Fibroblast of skin of abdomen (primary cell): ENCODE measurements around the gene RTP3.
"Not testable (repeated sequence)": the region's sequence is repeated elsewhere in the genome, so short reads cannot be mapped to it uniquely, and the experiment has no call there.

ENCODE experiments used
- DNase-seq: peaks from one replicate; pipeline ENCODE4 v3.0.0-alpha.2; 2013

RTP3 gene

GRCh38 chr3:46519952-46520351 is 22.2 kb downstream of the RTP3 start:
- DNase-seq, result no peak

GRCh38 chr3:46520531-46520930 is 22.8 kb downstream of the RTP3 start:
- DNase-seq, result no peak

GRCh38 chr3:46521096-46521495 is 23.3 kb downstream of the RTP3 start:
- no peak for DNase-seq

- DNase-seq, result not testable (repeated sequence)
Measured at GRCh38 chr3:46522201-46522600, 24.4 kb downstream of the RTP3 start.

- no peak for DNase-seq
Measured at GRCh38 chr3:46523556-46523955, 25.8 kb downstream of the RTP3 start.

GRCh38 chr3:46524008-46524407 is 26.2 kb downstream of the RTP3 start:
- DNase-seq, result no peak

- no peak for DNase-seq
Measured at GRCh38 chr3:46524832-46525231, 27.1 kb downstream of the RTP3 start.

GRCh38 chr3:46527239-46527638 is 29.5 kb downstream of the RTP3 start:
- DNase-seq, result no peak

- no peak for DNase-seq
Measured at GRCh38 chr3:46533091-46533490, 35.3 kb downstream of the RTP3 start.

GRCh38 chr3:46535746-46536145 is 38.0 kb downstream of the RTP3 start:
- DNase-seq, result no peak

- DNase-seq, result no peak
Measured at GRCh38 chr3:46536758-46537157, 39.0 kb downstream of the RTP3 start.

GRCh38 chr3:46537316-46537715 is 39.5 kb downstream of the RTP3 start:
- DNase-seq, result no peak

- DNase-seq, result no peak
Measured at GRCh38 chr3:46537779-46538178, 40.0 kb downstream of the RTP3 start.

- not testable (repeated sequence) for DNase-seq
Measured at GRCh38 chr3:46538425-46538802, 40.6 kb downstream of the RTP3 start.

GRCh38 chr3:46538803-46539442 is 41.1 kb downstream of the RTP3 start:
- DNase-seq, result peak; percentile 62

- no peak for DNase-seq
Measured at GRCh38 chr3:46539443-46540005, 41.7 kb downstream of the RTP3 start.

- DNase-seq, result no peak
Measured at GRCh38 chr3:46540550-46540949, 42.8 kb downstream of the RTP3 start.

GRCh38 chr3:46541835-46542234 is 44.1 kb downstream of the RTP3 start:
- no peak for DNase-seq

- DNase-seq, result no peak
Measured at GRCh38 chr3:46542344-46542743, 44.6 kb downstream of the RTP3 start.

- no peak for DNase-seq
Measured at GRCh38 chr3:46542801-46543201, 45.0 kb downstream of the RTP3 start.

GRCh38 chr3:46544771-46545503 is 47.2 kb downstream of the RTP3 start:
- DNase-seq, result no peak

GRCh38 chr3:46545818-46546630 is 48.2 kb downstream of the RTP3 start:
- no peak for DNase-seq

- no peak for DNase-seq
Measured at GRCh38 chr3:46546896-46547440, 49.2 kb downstream of the RTP3 start.
